ELF-1 (cell line): ENCODE data around the gene TBC1D22A.
"Not testable (repeated sequence)": the region's sequence is repeated elsewhere in the genome, so short reads cannot be mapped to it uniquely, and the experiment has no call there.

Experiments used
- DNase-seq: peaks from one replicate; pipeline ENCODE4 v3.0.0-alpha.2; 2016; ENCODE audit warnings: low read depth, low spot score

Gene TBC1D22A

GRCh38 chr22:46812034-46812605 lies 49.7 kb downstream of the TBC1D22A start:
- DNase-seq: no peak

DNA sequence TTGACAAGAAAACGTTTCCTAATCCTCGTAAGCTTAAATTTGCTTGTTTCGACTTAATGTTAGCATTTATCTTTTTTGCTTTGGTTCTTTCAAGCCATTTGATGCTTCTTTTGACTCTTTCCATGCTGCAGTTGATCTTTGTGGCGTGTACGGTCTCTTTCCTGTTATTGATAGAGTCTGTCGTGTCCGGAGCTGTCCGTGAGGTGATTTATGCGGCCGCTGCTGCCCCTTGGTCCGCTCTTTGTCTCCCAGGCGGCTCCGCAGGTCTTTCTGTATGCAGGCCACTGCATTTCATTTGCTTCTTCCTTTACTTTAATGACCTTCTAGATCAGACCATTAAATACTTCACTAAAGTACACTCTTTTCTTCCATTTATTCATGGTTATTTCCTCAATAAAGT lies 50.3 kb downstream of the TBC1D22A start:
- no peak for DNase-seq

DNA sequence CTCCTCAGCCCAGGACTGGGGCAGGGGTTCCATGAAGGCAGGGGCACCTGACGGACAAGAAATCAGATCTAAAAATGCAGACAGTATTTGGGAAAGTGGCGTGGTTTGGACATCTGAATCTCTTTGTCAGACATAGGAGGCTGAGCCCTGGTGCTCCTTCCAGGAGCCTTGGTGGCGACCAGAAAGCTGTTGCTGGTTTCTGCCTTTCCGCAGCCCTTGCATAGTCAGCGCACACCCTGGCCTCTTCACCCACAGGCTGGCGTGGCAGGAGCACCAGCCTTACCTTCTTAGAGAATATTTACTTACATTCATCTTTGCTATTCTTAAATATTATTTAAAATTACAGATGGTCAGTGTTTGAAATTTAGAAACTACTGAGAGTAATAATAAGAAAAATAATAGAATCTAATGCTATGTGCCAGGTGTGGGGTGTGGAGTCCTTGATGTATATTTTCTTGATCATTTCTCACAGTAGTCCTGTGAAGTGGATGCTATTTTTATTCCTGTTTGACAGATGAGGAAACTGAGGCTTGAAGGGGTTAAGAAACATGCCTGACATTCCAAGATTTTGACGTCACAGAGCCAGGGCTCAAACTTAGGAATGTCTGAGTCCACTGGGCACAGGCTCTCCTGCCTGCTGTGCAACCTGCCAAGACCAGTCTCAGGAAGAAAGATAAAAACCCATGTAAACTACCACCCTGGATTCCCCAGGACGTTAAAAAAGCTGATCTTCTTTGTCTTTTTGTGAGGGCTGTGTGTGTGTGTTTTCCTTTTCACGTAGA lies 51.6 kb downstream of the TBC1D22A start:
- peak; percentile 70 for DNase-seq

DNA sequence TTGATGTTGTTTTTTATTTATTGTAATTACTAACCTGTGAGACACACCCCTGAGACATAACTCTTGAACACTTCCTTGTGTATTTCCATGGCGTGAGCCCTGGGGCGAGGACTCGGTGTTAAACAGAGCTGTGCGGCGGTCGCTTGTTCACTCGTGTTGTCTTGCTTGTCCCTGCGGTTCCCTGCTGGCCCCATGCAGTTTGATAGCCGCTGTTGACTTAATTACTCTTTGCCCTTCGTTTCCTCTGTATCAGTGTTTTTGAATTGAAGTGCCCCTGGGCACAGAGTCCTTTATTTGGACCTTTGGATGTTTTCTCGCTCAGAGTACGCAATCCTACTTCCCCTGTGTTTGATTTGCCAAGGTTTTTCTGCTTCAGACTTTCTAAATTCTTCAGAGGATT lies 52.7 kb downstream of the TBC1D22A start:
- DNase-seq: peak; percentile 44

GRCh38 chr22:46815559-46815895 lies 53.1 kb downstream of the TBC1D22A start:
- DNase-seq: no peak

DNA sequence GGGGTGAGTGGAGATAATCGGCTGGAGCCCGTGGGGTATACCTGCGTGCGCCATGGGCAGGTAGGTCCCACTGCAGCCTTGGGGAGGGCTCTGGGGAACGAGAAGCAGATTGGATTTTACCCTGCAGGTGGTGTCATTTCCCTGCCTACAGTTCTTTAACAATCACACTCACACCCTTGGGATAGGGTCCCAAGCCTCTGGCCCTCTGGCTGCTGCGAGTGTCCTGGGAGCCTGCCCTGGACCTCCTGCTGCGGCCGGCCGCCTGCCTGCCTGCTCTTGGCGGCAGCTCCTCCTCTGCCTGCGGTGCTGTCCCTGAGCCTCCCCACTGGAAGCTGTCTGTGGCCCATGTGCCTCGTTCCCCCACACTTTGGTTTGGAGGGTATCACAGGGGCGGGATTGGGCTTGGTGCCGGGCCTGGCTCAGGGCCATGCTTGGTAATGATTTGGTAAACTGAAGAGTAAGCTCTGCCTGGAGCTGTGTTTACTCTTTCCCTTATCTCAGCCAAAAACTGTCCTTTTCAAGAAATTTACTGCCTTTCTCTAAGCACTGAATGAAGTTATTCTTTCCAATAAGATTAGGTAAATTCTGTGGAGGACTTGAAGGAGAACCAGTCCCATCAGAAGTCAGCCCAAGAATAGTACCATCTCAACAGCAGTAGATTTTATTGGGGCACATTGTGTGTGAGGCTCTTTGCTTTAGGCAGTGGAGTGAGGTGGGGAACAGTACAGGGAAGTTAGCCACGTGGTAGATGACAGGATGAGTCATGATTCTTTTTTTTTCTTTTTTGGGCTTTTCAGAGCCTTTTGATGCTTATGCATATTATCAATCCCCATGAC lies 53.7 kb downstream of the TBC1D22A start:
- DNase-seq: peak; percentile 75

DNA sequence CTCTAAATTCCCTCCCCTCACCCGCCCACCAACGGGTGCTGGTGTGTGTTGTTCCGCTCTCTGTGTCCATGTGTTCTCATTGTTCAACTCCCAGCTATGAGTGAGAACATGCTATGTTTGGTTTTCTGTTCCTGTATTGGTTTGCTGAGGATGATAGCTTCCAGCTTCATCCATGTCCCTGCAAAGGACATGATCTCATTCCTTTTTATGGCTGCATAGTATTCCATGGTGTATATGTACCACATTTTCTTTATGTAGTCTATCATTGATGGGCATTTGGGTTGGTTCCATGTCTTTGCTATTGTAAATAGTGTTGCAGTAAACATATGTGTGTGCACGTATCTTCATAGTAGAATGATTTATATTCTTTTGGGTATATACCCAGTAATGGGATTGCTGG lies 54.9 kb downstream of the TBC1D22A start:
- not testable (repeated sequence) for DNase-seq

- no peak for DNase-seq
Observed at GRCh38 chr22:46823248-46823647, 60.8 kb downstream of the TBC1D22A start.

DNA sequence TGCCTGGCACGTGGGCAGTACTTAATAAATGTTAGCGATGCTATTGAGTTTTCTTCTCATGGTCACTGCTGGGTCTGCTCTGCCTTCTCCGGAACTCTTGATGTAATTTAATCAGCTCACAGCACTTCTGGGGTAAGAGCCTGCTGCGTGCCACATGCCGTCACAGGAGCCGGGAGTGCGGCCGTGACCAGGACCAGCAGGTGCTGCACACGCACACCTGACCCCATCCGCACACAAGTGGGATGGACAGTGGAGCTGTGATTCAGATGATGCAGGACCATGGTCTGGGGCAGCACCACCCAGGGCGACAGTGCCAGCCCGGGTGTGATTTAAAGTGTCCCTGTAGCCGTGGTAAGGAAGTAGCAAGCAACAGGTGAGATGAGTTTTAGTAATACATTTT lies 61.2 kb downstream of the TBC1D22A start:
- no peak for DNase-seq

- peak; percentile 73 for DNase-seq
Observed at GRCh38 chr22:46824344-46824909, 62.0 kb downstream of the TBC1D22A start.

- no peak for DNase-seq
Observed at GRCh38 chr22:46824980-46825544, 62.6 kb downstream of the TBC1D22A start.

- DNase-seq: no peak
Observed at GRCh38 chr22:46826438-46827135, 64.1 kb downstream of the TBC1D22A start.

DNA sequence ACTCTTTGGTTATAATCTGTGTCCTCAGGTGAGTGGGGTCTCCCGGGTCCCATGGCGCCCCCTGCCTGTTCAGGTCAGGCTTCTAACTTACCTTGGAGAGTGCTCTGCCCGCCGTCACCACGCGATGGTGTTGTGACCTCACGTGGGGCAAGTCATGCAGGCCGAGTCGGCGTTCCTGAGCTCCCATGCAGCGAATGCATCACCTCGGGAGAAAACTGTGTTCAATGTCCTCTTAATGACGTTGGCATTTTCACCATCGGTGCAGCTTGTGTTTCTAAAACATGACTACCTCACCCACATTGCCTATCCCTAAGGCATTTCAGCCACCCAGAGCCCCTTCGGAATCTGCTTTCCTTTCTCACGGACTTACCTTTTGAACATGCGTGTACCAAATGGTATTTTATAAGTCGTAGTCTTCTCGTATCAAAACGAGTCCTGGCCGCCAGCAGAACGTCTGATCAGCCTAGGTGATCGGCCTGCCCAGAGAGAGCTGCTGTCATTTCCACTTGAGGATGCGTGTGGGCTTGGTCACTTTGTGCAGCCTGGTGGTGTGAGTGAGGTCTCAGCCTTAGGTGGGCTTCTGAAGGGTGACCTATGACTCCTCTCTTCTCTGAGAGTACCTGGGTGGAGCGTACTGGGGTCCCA lies 64.8 kb downstream of the TBC1D22A start:
- peak; percentile 82 for DNase-seq

DNA sequence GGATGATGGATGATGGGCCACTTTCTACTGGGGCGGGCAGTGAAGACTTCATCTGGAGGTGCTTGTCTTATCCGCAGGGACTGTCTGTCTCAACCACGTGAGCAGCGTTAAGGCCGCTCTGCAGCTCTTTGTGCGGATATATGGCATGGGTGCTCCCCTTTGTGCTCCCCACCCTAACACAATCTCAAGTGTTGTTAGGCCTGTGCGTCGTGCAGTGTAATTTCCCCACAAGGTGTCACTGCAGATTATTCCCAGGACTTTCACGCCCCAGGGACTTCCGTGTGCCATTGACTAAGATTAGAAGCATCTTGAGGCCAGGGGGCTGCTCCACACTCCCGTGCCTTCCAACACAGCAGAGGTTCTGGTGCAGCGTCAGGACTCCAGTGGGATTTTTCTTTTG lies 65.3 kb downstream of the TBC1D22A start:
- no peak for DNase-seq

- no peak for DNase-seq
Observed at GRCh38 chr22:46828323-46828900, 66.0 kb downstream of the TBC1D22A start.

- DNase-seq: no peak
Observed at GRCh38 chr22:46829117-46829891, 66.9 kb downstream of the TBC1D22A start.

- DNase-seq: no peak
Observed at GRCh38 chr22:46829941-46830715, 67.7 kb downstream of the TBC1D22A start.

DNA sequence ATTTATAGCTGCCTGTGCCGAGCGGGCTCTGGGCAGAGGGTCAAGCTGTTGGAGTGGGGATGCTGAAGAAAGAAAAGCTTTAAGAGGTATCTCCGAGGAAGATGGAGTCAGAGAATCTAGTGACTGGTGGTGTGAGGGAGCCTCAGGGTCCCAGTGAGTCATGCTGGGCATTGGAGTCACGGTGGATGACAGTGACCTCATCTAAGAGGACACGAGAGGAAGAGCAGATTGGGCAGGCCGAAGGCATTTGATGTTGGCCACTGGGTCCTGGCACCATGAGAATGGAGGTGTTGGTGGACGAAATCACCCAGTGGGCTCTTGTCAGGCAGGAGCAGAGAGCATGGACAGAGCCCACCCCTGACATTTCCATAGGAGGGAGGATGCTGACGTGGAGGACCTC lies 68.4 kb downstream of the TBC1D22A start:
- DNase-seq: no peak

- DNase-seq: peak; percentile 87
Observed at GRCh38 chr22:46833228-46833627, 70.8 kb downstream of the TBC1D22A start.
